SHP77 treated with DMSO at 0.1 percent for 48 hours (cell line): ENCODE measurements around the gene ST7L.

Source experiments
- DNase-seq: peaks from one replicate; lab custom pipeline; 2025; lab: John Stamatoyannopoulos, UW

ST7L gene

DNA sequence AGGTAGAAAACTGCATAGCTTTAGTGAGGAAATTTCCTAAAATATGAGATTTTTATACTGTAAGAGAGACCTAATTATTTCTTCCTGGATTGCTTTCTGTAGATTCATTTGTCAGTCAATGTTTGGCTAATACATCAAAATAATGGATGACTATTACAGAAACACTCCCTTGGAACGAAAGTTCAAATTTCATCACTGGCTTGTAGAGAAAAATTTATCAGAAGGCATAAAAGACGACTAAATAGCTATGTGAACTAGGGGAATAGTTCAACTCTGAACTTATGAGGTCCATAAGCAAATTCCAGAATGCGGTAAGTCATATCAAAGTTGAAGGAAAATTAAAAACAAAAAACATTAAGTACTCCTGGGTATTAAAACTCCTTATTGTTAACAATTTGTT lies 74.2 kb downstream of the ST7L start:
- DNase-seq: no peak

- DNase-seq: no peak
Observed at GRCh38 chr1:112544011-112544688, 74.8 kb downstream of the ST7L start.

GRCh38 chr1:112542206-112542973 lies 76.6 kb downstream of the ST7L start:
- no peak for DNase-seq

GRCh38 chr1:112541299-112541698 lies 77.6 kb downstream of the ST7L start:
- DNase-seq: no peak

- DNase-seq: no peak
Observed at GRCh38 chr1:112540226-112540794, 78.6 kb downstream of the ST7L start.

GRCh38 chr1:112538883-112539282 lies 80.1 kb downstream of the ST7L start:
- DNase-seq: no peak

- DNase-seq: no peak
Observed at GRCh38 chr1:112537456-112537855, 81.5 kb downstream of the ST7L start.

- no peak for DNase-seq
Observed at GRCh38 chr1:112536561-112536960, 82.4 kb downstream of the ST7L start.

GRCh38 chr1:112533029-112533428 lies 85.9 kb downstream of the ST7L start:
- no peak for DNase-seq

- DNase-seq: no peak
Observed at GRCh38 chr1:112532064-112532463, 86.9 kb downstream of the ST7L start.

- DNase-seq: no peak
Observed at GRCh38 chr1:112530832-112531231, 88.1 kb downstream of the ST7L start.

DNA sequence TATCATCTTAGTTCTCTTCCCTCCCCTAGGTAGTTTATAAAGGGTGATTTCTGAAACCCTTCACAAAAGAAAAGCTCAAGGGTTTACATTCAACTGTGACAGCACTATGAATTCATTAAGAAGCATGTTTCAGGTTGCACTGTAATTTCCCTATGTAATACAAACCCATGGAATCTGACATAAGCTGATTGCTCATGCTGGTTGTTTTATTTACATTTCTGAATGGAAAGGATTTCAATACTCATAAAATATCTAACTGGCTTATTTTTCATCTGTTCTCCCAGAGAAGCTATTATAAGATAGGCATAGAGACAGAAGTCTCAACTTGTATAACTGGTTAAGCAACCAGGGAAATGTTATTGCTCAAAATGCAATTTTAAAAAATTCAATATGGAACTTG lies 89.6 kb downstream of the ST7L start:
- no peak for DNase-seq

DNA sequence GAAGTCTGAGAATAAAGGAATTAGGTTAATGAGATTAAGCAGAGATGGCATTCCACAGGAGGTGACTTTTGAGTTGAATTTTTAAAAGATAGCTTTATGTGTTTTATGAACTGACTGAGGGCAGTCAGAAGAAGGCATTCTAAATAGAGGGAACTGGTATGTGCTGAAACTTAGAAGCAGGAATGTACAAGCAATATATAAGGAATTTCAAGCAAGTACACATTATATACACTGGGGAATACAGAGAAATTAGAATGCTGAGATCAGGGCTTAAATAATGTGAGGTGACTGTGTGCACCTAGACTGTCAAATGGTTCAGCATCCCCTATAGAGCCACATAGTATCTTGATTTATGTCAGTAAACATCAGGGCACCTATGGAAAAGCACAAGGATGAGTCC lies 90.9 kb downstream of the ST7L start:
- no peak for DNase-seq

DNA sequence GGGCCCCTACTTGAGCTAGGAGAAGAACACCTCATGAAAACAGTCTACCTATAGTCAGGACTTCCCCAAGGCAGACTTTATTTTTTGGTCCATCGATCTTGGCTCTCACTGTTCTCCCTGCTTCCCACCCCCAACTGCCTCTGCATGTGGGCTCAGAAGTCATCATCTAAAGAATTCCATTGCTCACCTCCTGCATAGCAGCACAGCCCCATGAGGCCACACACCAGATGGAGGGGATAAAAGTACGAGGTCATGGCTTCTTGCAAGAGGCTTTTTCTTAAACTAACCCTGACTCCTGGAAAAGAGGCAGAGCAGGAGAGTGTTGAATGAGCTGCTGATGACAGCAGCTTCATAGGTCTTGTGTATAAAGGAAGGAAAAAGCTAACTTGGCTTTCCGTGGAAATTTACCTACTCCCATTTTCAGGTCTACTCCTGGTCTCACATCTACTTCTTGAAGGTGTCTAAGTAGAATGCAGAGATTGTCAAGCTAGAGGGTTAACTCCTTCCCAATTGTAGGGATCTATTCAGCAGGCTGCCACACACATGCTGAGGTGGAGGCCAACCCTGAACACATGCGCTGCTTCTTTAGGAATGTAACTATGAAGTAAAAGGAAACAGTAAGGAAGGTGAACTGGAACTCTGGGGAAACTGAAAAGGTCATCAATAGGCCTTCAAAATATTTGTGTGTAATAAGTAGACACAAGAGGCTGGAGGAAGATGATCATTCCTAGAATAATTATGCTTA lies 91.5 kb downstream of the ST7L start:
- DNase-seq: no peak

- no peak for DNase-seq
Observed at GRCh38 chr1:112524986-112525385, 94.0 kb downstream of the ST7L start.

- no peak for DNase-seq
Observed at GRCh38 chr1:112524251-112524650, 94.7 kb downstream of the ST7L start.

DNA sequence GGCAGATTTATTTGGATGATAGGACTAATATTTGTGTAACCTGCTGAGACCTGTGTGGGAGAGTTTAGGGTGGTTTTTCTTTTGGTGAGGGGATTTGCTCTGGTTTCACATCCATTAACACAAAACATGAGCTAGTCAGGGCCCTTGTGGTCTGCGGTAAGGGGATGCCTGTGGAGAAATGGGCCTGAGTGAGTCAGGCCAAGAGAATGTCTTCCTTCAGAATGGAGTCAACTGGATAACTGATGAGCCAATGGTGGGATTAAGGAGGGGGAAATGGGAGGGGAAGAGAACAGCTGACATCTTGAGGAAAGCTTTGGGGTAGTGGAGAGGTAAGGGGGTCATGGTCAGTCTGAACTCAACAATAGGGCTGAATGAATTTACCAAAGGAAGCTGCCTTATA lies 96.3 kb downstream of the ST7L start:
- no peak for DNase-seq

DNA sequence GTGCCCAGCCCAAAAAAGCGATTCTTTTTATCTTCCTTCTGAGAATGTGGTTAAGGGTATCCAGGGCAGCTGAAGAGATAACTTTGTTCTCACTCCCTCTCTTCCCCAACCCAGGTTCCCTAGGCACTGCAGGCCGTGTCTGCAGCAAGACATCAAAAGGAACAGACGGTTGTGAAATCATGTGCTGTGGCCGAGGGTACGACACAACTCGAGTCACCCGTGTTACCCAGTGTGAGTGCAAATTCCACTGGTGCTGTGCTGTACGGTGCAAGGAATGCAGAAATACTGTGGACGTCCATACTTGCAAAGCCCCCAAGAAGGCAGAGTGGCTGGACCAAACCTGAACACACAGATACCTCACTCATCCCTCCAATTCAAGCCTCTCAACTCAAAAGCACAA lies 98.8 kb downstream of the ST7L start:
- no peak for DNase-seq

- DNase-seq: no peak
Observed at GRCh38 chr1:112518186-112518585, 100.8 kb downstream of the ST7L start.

GRCh38 chr1:112517646-112518045 lies 101.3 kb downstream of the ST7L start:
- DNase-seq: no peak

DNA sequence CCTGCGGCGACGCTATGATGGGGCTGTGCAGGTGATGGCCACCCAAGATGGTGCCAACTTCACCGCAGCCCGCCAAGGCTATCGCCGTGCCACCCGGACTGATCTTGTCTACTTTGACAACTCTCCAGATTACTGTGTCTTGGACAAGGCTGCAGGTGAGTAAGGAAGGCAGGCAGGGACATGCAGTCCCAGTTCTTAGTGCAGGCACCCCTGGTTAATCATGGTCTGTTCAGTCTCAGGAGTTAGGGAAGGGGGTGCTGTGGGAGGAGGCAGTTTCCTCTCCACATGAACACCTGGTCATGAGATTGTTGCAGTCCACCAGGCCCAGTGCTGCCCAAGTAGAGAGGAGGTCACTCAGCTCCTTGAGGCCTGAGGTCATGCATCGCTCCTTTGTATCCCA lies 101.7 kb downstream of the ST7L start:
- no peak for DNase-seq

DNA sequence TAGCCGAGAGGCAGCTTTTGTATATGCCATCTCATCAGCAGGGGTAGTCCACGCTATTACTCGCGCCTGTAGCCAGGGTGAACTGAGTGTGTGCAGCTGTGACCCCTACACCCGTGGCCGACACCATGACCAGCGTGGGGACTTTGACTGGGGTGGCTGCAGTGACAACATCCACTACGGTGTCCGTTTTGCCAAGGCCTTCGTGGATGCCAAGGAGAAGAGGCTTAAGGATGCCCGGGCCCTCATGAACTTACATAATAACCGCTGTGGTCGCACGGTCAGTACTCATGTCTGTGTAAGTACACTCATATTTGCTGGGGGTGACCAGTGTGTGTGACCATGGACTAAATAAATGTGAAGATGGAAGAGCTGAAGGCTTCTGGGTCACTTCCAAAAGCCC lies 102.8 kb downstream of the ST7L start:
- DNase-seq: no peak
